ENCODE results near the gene PCNX2. TPM values are rescaled to one million over a fixed set of nuclear protein-coding genes. Genes with fewer than 3 reads are reported as not detected.
"Not testable (repeated sequence)": the region's sequence is repeated elsewhere in the genome, so short reads cannot be mapped to it uniquely, and the experiment has no call there.

Gene PCNX2
- polyA plus RNA-seq, 3 donors = 0.29 to 7.9 (median 0.62) TPM

GRCh38 chr1:233180641-233181364 is 114.7 kb downstream of the PCNX2 start:
- DNase-seq = no peak
- H3K27ac Mint-ChIP-seq = peak overlapping the region in 2 of 7 donors; percentile 4 to 22
- TF ChIP-seq, protein P1, sequence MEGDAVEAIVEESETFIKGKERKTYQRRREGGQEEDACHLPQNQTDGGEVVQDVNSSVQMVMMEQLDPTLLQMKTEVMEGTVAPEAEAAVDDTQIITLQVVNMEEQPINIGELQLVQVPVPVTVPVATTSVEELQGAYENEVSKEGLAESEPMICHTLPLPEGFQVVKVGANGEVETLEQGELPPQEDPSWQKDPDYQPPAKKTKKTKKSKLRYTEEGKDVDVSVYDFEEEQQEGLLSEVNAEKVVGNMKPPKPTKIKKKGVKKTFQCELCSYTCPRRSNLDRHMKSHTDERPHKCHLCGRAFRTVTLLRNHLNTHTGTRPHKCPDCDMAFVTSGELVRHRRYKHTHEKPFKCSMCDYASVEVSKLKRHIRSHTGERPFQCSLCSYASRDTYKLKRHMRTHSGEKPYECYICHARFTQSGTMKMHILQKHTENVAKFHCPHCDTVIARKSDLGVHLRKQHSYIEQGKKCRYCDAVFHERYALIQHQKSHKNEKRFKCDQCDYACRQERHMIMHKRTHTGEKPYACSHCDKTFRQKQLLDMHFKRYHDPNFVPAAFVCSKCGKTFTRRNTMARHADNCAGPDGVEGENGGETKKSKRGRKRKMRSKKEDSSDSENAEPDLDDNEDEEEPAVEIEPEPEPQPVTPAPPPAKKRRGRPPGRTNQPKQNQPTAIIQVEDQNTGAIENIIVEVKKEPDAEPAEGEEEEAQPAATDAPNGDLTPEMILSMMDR (IDR thresholded peaks at IDR 0.05) = no peak
- Histone ChIP-seq H3K36me3 (replicated peaks in 1 of 2; ENCODE audit: control insufficient read depth in 1 of 2, insufficient read depth in 2 of 2, low read length in 2 of 2) (peaks cover 5 to 31% of the 10 kb centered on the region in 2 donors), H3K9me3 (replicated peaks in 1 of 2; ENCODE audit: control insufficient read depth in 1 of 2, insufficient read depth in 1 of 2, low read length in 2 of 2) (peaks cover 4 to 5% of the 10 kb centered on the region in 2 donors), H3K4me2 (replicated peaks; ENCODE audit: extremely low read depth, low read length, poor library complexity, severe bottlenecking) (no peak overlapping the region), H3K9ac (ENCODE audit: insufficient read depth, low read length, poor library complexity, severe bottlenecking) (no peak overlapping the region), H3K79me2 (ENCODE audit: insufficient read depth, low read length) (no peaks in the 10 kb centered on the region), H3K27ac (ENCODE audit: low read depth in 1 of 2, low read length in 2 of 2) (no peak overlapping the region), H3K27me3 (ENCODE audit: control insufficient read depth in 2 of 2, insufficient read depth in 2 of 2, low read length in 2 of 2) (no peaks in the 10 kb centered on the region), H3K4me3 (replicated peaks in 1 of 3; ENCODE audit: low read depth in 2 of 3, low read length in 3 of 3) (no peak overlapping the region), H4K20me1 (ENCODE audit: insufficient read depth, low read length) (no peaks in the 10 kb centered on the region), H3K4me1 (ENCODE audit: control insufficient read depth in 1 of 2, insufficient read depth in 2 of 2, low read length in 2 of 2) (no peaks in the 10 kb centered on the region), H2AFZ (ENCODE audit: insufficient read depth, low read depth, low read length, poor library complexity, severe bottlenecking) (no peak overlapping the region)
- intact Hi-C loops (cut with micrococcal nuclease) = no loop called here
- no peaks in the 10 kb centered on the region for H3K27me3 Mint-ChIP-seq (ENCODE audit: low read depth in 3 of 3)
- no peaks in the 10 kb centered on the region for H3K4me1 Mint-ChIP-seq
- whole genome bisulfite sequencing (ENCODE audit: insufficient coverage) = 80% methylated on average over 5 of the region's 9 CpGs
- peaks cover 0 to 17% (median 10%) of the 10 kb centered on the region in 7 donors for H3K9me3 Mint-ChIP-seq
- H3K36me3 Mint-ChIP-seq = peaks cover 24 to 31% of the 10 kb centered on the region in 2 donors
- H3K4me3 Mint-ChIP-seq = no peak overlapping the region

DNA sequence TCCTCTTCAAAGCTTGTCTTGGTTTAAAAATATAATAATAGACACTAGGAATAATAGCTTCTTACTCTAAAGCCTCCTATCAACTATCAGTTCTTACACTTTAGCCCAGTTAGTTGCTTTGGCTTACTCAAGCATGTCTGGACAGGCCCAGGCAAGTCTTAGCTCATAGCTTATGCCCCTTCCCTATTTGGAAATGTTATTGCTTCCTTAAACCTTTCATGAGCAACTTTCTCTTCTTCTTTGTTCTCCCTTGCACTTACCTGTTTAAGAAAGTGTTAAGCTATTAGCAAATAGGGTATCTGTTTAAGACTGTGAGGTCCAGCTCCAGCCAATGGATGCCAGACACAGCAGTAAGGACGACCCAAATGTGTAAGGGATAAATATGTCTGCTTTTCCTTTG is 115.9 kb downstream of the PCNX2 start:
- Mint-ChIP-seq H3K36me3 (peaks cover 29 to 34% of the 10 kb centered on the region in 2 donors), H3K9me3 (peaks cover 0 to 17% (median 10%) of the 10 kb centered on the region in 7 donors)
- H3K4me3 Mint-ChIP-seq; H3K9me3 ChIP-seq (replicated peaks in 1 of 2; ENCODE audit: control insufficient read depth in 1 of 2, insufficient read depth in 1 of 2, low read length in 2 of 2); H3K9ac ChIP-seq (ENCODE audit: insufficient read depth, low read length, poor library complexity, severe bottlenecking); H3K79me2 ChIP-seq (ENCODE audit: insufficient read depth, low read length); H3K27ac Mint-ChIP-seq; H4K20me1 ChIP-seq (ENCODE audit: insufficient read depth, low read length); H3K4me3 ChIP-seq (replicated peaks in 1 of 3; ENCODE audit: low read depth in 2 of 3, low read length in 3 of 3); H3K27me3 Mint-ChIP-seq (ENCODE audit: low read depth in 3 of 3); H2AFZ ChIP-seq (ENCODE audit: insufficient read depth, low read depth, low read length, poor library complexity, severe bottlenecking); H3K4me1 Mint-ChIP-seq; H3K27me3 ChIP-seq (ENCODE audit: control insufficient read depth in 2 of 2, insufficient read depth in 2 of 2, low read length in 2 of 2); H3K4me2 ChIP-seq (replicated peaks; ENCODE audit: extremely low read depth, low read length, poor library complexity, severe bottlenecking); H3K4me1 ChIP-seq (ENCODE audit: control insufficient read depth in 1 of 2, insufficient read depth in 2 of 2, low read length in 2 of 2); H3K27ac ChIP-seq (ENCODE audit: low read depth in 1 of 2, low read length in 2 of 2): not testable (repeated sequence)
- intact Hi-C loops (cut with micrococcal nuclease) = loop anchor here in 1 of 2 donors (5.0 kb wide), 1 partner anchor 537 kb away; no protein-coding TSS in a partner anchor
- peaks cover 5 to 43% of the 10 kb centered on the region in 2 donors for H3K36me3 ChIP-seq (replicated peaks in 1 of 2; ENCODE audit: control insufficient read depth in 1 of 2, insufficient read depth in 2 of 2, low read length in 2 of 2)
- WGBS (ENCODE audit: insufficient coverage) = 86% methylated on average over 1 of the region's 1 CpG
- peak; percentile 2 to 33 (median 30) for DNase-seq

All from CD14-positive monocyte (primary cell).